K562 (cell line): Measurements from ENCODE around the gene YBX3. TPM values are rescaled to one million over a fixed set of nuclear protein-coding genes. Genes with fewer than 3 reads are reported as not detected.

ENCODE experiments used
- ADNP ChIP-seq: fragments of 200-800 bp; sonication (Bioruptor generic); IDR thresholded peaks from 2 replicates; pipeline ENCODE4 v1.6.1; 2016; ENCODE audit warnings: missing genetic modification characterization, missing compliant biosample characterization
- AFF1 ChIP-seq, 2 experiments: fragments of 450-650 bp; IDR thresholded peaks; 2 replicates each; pipeline ENCODE4 v1.6.1; 2018; ENCODE audit warnings: mild to moderate bottlenecking in 2 of 2, low read depth in 1 of 2; ENCODE audit not compliant: partially characterized antibody in 2 of 2
- BRD4 ChIP-seq: fragments of 200-600 bp; sonication (generic); IDR thresholded peaks from 2 replicates; pipeline ENCODE4 v1.6.1; 2017; ENCODE audit warnings: inconsistent platforms
- CBX2 ChIP-seq: fragments of 200-600 bp; sonication (generic); IDR thresholded peaks from one replicate; pipeline ENCODE4 v1.6.1; 2012; ENCODE audit warnings: mild to moderate bottlenecking, low read length, inconsistent platforms; ENCODE audit not compliant: insufficient read depth, poor library complexity, severe bottlenecking
- CEBPB ChIP-seq: fragments of 450-650 bp; IDR thresholded peaks from 2 replicates; pipeline ENCODE4 v1.6.1; 2016; ENCODE audit warnings: missing genetic modification characterization, missing compliant biosample characterization
- HDGF ChIP-seq: fragments of 450-650 bp; IDR thresholded peaks from 2 replicates; pipeline ENCODE4 v1.6.1; 2016
- HSF4 ChIP-seq: fragments of 250-450 bp; sonication (Bioruptor Pico); IDR thresholded peaks from 2 replicates; pipeline ENCODE4 v2.1.2; 2022; ENCODE audit warnings: mild to moderate bottlenecking, moderate library complexity, borderline replicate concordance
- LARP7 ChIP-seq: fragments of 450-650 bp; IDR thresholded peaks from 2 replicates; pipeline ENCODE4 v1.6.1; 2016
- MCM3 ChIP-seq: fragments of 450-650 bp; IDR thresholded peaks from 2 replicates; pipeline ENCODE4 v1.6.1; 2016
- MCM5 ChIP-seq: fragments of 450-650 bp; IDR thresholded peaks from 2 replicates; pipeline ENCODE4 v1.6.1; 2016; ENCODE audit warnings: low read depth
- PKNOX1 ChIP-seq: fragments of 450-650 bp; IDR thresholded peaks from 2 replicates; pipeline ENCODE4 v1.6.1; 2016
- PTBP1 ChIP-seq: fragments of 200-400 bp; formaldehyde crosslinking; IDR thresholded peaks from 2 replicates; pipeline ENCODE4 v1.6.1; 2017; ENCODE audit warnings: low read depth, low read length
- SLC30A9 ChIP-seq: fragments of 250-450 bp; sonication (Bioruptor Pico); IDR thresholded peaks from 2 replicates; pipeline ENCODE4 v1.8.0; 2022; ENCODE audit warnings: mild to moderate bottlenecking, moderate library complexity
- SMAD3 ChIP-seq: fragments of 450-650 bp; formaldehyde crosslinking; conservative IDR thresholded peaks from 2 replicates; pipeline ENCODE4 v1.4.0; 2020; ENCODE audit warnings: mild to moderate bottlenecking
- YY1 ChIP-seq, 3 experiments: IDR thresholded peaks; 2 replicates each; pipeline ENCODE4 v1.6.1; 2011; ENCODE audit warnings: low read length in 2 of 3, mild to moderate bottlenecking in 2 of 3, moderate library complexity in 2 of 3, borderline replicate concordance in 1 of 3, control low read depth in 1 of 3, low read depth in 1 of 3; ENCODE audit not compliant: insufficient read depth in 3 of 3, insufficient replicate concordance in 2 of 3, control insufficient read depth in 1 of 3, insufficient read length in 1 of 3; ENCODE audit errors: extremely low read depth in 1 of 3
- ZFX ChIP-seq: sonication (generic); formaldehyde crosslinking; IDR thresholded peaks from 2 replicates; pipeline ENCODE4 v1.8.0; 2022; ENCODE audit warnings: mild to moderate bottlenecking, missing genetic modification reagents, moderate library complexity
- polyA plus RNA-seq, 8 experiments: library from polyadenylated mRNA; depleted of rRNA in 4 of 8; stranded (reverse) in 5 of 8; unstranded in 3 of 8; fragments of >200 nt; fragmentation: Nextera tagmentation in 2 of 8; fragmentation: Illumina TruSeq in 1 of 8; extraction: Ambion mirVana in 2 of 8; extraction: Trizol in 1 of 8; gene quantifications; 2 replicates each; pipeline versions ENCODE4 v1.2.1 to v1.2.3, GENCODE V29; 2011 to 2014; ENCODE audit warnings: inconsistent platforms in 1 of 8, missing spikeins in 1 of 8
- total RNA-seq, 7 experiments: library from RNA; depleted of rRNA in 6 of 7; stranded (reverse); fragments of >200 nt in 6 of 7; fragmentation: Illumina TruSeq in 2 of 7; extraction: Trizol in 2 of 7; gene quantifications; 2 replicates each; pipeline versions ENCODE4 v1.2.1 to v1.2.3, GENCODE V29; 2011 to 2021; ENCODE audit warnings: low replicate concordance in 1 of 7
- TF ChIP-seq, protein P1 (sequence below): fragments of 250-450 bp; sonication (Bioruptor Pico); IDR thresholded peaks from 2 replicates; pipeline ENCODE4 v1.4.0; 2020

Gene YBX3
- total and polyA plus RNA-seq, 9 of the 15 experiments (the other 6 are each of a cell fraction or from before 2014, with no cell fraction given): 47.0 to 239 (median 81.5) TPM

DNA sequence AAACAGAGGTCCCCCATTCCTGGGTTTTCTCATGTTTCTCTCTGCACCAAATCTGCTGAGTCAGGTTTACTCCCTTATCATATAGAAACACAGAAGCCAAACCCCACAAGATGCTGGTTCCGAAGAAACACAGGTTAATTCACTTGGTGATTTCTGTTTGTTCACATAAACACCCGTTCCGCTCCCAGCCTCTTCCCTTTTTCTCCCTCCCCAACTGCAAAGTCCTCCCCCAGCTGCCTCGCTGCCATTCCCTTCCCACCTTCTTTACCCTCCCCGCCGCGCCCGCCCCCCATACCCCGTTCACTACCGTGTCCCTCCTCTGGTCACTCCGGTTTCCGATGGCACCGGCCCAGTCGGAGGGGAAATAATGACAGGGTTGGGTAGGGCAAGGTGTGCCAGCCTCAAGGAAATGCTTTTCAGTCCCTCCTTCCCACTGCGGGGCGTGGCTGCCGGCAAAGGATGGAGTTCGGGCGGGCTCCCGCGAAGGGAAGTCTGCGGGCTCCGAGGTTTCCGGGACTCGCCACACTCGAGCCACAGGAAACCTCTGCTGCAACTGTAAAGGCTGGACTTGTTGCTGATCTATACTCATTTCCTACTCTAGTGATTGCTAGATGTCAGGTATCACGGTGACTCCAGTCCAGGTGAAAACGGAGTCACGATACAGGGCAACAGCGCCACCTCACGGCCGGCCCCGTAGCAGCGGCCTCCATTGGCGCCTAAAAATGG is 49.3 kb downstream of the YBX3 start, which contains the start of gene STYK1 (continued):
- TF ChIP-seq, protein P1, sequence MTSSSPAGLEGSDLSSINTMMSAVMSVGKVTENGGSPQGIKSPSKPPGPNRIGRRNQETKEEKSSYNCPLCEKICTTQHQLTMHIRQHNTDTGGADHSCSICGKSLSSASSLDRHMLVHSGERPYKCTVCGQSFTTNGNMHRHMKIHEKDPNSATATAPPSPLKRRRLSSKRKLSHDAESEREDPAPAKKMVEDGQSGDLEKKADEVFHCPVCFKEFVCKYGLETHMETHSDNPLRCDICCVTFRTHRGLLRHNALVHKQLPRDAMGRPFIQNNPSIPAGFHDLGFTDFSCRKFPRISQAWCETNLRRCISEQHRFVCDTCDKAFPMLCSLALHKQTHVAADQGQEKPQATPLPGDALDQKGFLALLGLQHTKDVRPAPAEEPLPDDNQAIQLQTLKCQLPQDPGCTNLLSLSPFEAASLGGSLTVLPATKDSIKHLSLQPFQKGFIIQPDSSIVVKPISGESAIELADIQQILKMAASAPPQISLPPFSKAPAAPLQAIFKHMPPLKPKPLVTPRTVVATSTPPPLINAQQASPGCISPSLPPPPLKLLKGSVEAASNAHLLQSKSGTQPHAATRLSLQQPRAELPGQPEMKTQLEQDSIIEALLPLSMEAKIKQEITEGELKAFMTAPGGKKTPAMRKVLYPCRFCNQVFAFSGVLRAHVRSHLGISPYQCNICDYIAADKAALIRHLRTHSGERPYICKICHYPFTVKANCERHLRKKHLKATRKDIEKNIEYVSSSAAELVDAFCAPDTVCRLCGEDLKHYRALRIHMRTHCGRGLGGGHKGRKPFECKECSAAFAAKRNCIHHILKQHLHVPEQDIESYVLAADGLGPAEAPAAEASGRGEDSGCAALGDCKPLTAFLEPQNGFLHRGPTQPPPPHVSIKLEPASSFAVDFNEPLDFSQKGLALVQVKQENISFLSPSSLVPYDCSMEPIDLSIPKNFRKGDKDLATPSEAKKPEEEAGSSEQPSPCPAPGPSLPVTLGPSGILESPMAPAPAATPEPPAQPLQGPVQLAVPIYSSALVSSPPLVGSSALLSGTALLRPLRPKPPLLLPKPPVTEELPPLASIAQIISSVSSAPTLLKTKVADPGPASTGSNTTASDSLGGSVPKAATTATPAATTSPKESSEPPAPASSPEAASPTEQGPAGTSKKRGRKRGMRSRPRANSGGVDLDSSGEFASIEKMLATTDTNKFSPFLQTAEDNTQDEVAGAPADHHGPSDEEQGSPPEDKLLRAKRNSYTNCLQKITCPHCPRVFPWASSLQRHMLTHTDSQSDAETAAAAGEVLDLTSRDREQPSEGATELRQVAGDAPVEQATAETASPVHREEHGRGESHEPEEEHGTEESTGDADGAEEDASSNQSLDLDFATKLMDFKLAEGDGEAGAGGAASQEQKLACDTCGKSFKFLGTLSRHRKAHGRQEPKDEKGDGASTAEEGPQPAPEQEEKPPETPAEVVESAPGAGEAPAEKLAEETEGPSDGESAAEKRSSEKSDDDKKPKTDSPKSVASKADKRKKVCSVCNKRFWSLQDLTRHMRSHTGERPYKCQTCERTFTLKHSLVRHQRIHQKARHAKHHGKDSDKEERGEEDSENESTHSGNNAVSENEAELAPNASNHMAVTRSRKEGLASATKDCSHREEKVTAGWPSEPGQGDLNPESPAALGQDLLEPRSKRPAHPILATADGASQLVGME (CRISPR knock-in tag): no peak
- no peak for TF ChIP-seq ZFX
- TF ChIP-seq MCM3: no peak
- TF ChIP-seq AFF1 (IDR thresholded peaks at IDR 0.05; ENCODE audit: low read depth in 1 of 2, partially characterized antibody in 2 of 2): no peak
- no peak for TF ChIP-seq CEBPB (tag)
- TF ChIP-seq PKNOX1: no peak
- no peak for TF ChIP-seq MCM5
- no peak for TF ChIP-seq LARP7
- TF ChIP-seq BRD4: no peak
- no peak for TF ChIP-seq ADNP (tag)
- TF ChIP-seq HDGF: no peak
- TF ChIP-seq HSF4 (CRISPR knock-in tag): no peak
- no peak for TF ChIP-seq SMAD3
- TF ChIP-seq PTBP1: no peak
- TF ChIP-seq CBX2: no peak
- TF ChIP-seq SLC30A9: no peak
- peak in 2 of 3 experiments; percentile 42 to 72 for TF ChIP-seq YY1 (IDR thresholded peaks at IDR 0.05; ENCODE audit: borderline replicate concordance in 1 of 3, control insufficient read depth in 1 of 3, extremely low read depth in 1 of 3, insufficient read depth in 3 of 3, insufficient read length in 1 of 3, insufficient replicate concordance in 2 of 3, low read depth in 1 of 3, low read length in 2 of 3)
